BE2C (cell line): ENCODE measurements around the gene SARDH.

ENCODE experiments used
- DNase-seq: peaks from one replicate; pipeline ENCODE4 v3.0.0-alpha.2; 2020
- H3K27me3 ChIP-seq: fragments of 250-450 bp; sonication (Bioruptor Pico); 2 replicates; pipeline ENCODE4 v1.5.1; 2020; ENCODE audit warnings: mild to moderate bottlenecking
- H3K36me3 ChIP-seq: fragments of 250-450 bp; sonication (Bioruptor Pico); 2 replicates; pipeline ENCODE4 v1.5.1; 2020; ENCODE audit warnings: mild to moderate bottlenecking
- H3K4me1 ChIP-seq: fragments of 250-450 bp; sonication (Bioruptor Pico); 2 replicates; pipeline ENCODE4 v1.5.1; 2020
- H3K4me3 ChIP-seq: 2 replicates; pipeline ENCODE4 v1.5.1; 2011; ENCODE audit warnings: low read depth, low read length
- H3K9me3 ChIP-seq: fragments of 250-450 bp; sonication (Bioruptor Pico); 2 replicates; pipeline ENCODE4 v1.5.1; 2020
- TF ChIP-seq, protein P1 (sequence below): IDR thresholded peaks from 2 replicates; pipeline ENCODE4 v1.5.1; 2012; ENCODE audit warnings: mild to moderate bottlenecking, low read depth, low read length

Gene SARDH

DNA sequence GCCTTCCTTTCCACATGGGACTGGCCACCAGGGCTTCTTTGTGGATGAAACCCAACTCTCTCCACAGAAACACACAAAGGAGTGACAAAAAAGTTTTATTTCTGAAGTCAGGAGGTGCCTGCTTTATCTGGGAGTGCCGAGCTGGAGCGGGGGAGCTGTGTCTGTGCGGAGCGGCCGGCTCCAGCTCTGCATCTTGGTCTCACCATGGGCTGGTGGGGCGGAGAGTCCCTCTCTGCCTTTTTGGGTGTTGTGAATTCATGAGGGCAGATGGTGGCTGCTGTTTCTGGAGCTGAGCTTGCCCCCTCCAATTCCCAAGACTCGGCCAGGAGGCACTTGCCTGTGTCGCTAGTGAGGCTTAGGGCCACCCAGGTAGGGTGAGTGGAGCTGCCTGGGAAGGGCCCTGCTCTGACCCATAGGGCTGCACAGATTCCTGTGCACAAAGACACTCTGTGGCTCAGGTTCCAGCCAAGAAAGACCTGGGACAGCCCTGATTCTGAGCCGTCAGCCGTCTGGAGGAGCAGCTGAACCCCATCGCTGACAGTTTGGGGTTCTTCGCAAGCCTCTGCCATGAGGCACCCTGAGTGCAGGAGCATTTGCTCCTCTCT lies 100.6 kb downstream of the SARDH start:
- DNase-seq = no peak
- Histone ChIP-seq H3K4me1 (peaks cover 43% of the 10 kb centered on the region), H3K4me3 (peak overlapping the region; percentile 80), H3K27me3 (no peaks in the 10 kb centered on the region), H3K9me3 (no peaks in the 10 kb centered on the region), H3K36me3 (peaks cover 37% of the 10 kb centered on the region)
- TF ChIP-seq, protein P1, sequence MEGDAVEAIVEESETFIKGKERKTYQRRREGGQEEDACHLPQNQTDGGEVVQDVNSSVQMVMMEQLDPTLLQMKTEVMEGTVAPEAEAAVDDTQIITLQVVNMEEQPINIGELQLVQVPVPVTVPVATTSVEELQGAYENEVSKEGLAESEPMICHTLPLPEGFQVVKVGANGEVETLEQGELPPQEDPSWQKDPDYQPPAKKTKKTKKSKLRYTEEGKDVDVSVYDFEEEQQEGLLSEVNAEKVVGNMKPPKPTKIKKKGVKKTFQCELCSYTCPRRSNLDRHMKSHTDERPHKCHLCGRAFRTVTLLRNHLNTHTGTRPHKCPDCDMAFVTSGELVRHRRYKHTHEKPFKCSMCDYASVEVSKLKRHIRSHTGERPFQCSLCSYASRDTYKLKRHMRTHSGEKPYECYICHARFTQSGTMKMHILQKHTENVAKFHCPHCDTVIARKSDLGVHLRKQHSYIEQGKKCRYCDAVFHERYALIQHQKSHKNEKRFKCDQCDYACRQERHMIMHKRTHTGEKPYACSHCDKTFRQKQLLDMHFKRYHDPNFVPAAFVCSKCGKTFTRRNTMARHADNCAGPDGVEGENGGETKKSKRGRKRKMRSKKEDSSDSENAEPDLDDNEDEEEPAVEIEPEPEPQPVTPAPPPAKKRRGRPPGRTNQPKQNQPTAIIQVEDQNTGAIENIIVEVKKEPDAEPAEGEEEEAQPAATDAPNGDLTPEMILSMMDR = no peak

GRCh38 chr9:133636902-133637301 lies 101.2 kb downstream of the SARDH start:
- DNase-seq = no peak
- peaks cover 49% of the 10 kb centered on the region for H3K4me1 ChIP-seq
- H3K36me3 ChIP-seq = peaks cover 31% of the 10 kb centered on the region
- no peaks in the 10 kb centered on the region for H3K9me3 ChIP-seq
- TF ChIP-seq, protein P1 = no peak
- H3K4me3 ChIP-seq = peak overlapping the region; percentile 80
- H3K27me3 ChIP-seq = no peaks in the 10 kb centered on the region

DNA sequence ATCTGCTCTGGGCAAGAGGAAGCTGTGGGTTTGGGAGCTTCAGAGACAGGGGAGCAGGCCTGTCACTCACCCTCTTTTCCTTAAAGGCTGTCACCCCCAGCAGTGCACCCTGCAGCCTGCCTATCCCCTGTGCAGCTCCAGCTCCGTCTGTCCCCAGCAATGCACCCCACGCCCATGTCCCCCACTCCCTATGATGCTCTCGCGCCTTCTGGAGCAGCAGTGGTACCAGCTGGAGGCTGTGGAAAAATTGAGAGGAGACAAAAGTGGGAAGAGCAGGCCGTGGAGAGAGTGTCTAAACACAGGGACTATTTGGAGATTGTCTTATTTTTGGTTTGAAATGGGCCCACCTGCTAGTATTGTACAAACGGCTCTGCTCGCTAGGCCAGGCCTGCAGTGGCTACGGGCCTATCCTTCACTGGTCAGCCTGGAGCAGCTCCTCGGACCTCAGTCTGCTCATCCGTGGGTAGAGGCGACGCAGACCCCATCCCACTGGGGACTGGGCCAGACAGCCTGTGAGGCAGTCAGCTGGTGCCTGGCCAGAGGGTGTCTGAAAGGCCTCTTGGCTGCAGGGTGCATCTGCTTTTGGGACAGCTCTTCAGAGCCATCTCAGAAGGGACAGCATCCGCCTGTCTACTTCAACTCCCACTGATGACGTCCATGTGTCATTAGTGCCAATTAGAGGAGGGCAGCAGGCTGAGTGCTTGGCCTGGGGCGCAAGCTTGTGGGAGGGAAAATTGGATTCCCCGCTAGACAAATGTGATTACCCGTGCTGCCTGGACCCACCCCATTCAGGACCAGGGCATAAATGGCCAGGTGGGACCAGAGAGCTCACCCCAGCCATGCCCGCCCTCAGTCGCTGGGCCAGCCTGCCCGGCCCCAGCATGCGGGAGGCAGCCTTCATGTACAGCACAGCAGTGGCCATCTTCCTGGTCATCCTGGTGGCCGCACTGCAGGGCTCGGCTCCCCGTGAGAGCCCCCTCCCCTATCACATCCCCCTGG lies 102.3 kb downstream of the SARDH start, which contains the start of gene DBH:
TSS of gene DBH (plus strand) at position 831 of the 999 bp plus-strand sequence. CDS start at position 840, 9 bp downstream.
- no peaks in the 10 kb centered on the region for H3K27me3 ChIP-seq
- H3K36me3 ChIP-seq = peaks cover 20% of the 10 kb centered on the region
- H3K4me3 ChIP-seq = peak within 1 kb of the TSS; percentile 80
- peaks cover 52% of the 10 kb centered on the region for H3K4me1 ChIP-seq
- H3K9me3 ChIP-seq = no peaks in the 10 kb centered on the region
- TF ChIP-seq, protein P1 = no peak
- DNase-seq = peak; percentile 94

GRCh38 chr9:133635098-133635497 lies 103.1 kb downstream of the SARDH start:
- TF ChIP-seq, protein P1 = no peak
- peak overlapping the region; percentile 80 for H3K4me3 ChIP-seq
- peaks cover 13% of the 10 kb centered on the region for H3K36me3 ChIP-seq
- H3K27me3 ChIP-seq = no peaks in the 10 kb centered on the region
- peak; percentile 73 for DNase-seq
- peaks cover 52% of the 10 kb centered on the region for H3K4me1 ChIP-seq
- no peaks in the 10 kb centered on the region for H3K9me3 ChIP-seq

DNA sequence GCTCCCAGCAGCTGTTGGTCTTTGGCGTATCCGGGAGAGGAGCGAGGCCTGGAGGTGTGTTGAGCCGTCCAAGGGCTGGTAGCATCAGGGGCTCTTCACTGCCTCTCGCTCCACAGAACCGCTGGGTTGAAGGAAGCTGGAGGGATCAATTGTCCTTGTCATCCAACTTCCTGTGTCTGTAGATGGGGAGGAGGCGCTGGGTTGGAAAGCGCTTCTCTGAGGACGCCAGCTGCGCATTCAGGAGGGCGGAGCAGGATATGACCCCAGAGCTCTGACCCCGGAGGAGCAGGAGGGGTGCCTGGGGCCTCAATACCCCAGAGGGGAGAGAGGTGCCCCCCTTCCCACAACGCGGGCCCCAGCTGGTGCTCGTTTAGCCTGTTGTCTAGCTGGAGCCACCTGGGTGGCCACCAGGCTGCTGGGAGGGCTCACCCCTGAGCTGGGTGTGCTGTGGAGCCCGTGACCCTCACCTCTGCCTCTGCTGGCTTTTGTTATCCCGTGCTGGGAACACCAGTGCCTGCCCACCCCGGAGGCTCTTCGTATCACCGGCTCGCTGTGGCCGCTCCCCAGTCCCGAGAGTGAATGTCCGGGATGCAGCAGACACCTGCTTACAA lies 104.0 kb downstream of the SARDH start:
- H3K9me3 ChIP-seq = no peaks in the 10 kb centered on the region
- TF ChIP-seq, protein P1 = no peak
- H3K36me3 ChIP-seq = peaks cover 3% of the 10 kb centered on the region; the same call in 1 of the 2 replicates
- peak; percentile 64 for DNase-seq
- H3K4me3 ChIP-seq = peak overlapping the region; percentile 80; the same call in 1 of the 2 replicates
- peaks cover 48% of the 10 kb centered on the region for H3K4me1 ChIP-seq
- H3K27me3 ChIP-seq = no peaks in the 10 kb centered on the region
